IMR-90 (cell line): ENCODE data around the gene ENO2. TPM values are rescaled to one million over a fixed set of nuclear protein-coding genes. Genes with fewer than 3 reads are reported as not detected.

Experiments used
- CTCF ChIP-seq: conservative IDR thresholded peaks from 2 replicates; pipeline ENCODE4 v1.5.1; 2012; ENCODE audit warnings: mild to moderate bottlenecking, low read depth, low read length, improper control_type of control experiment
- FOS ChIP-seq: fragments of 150-350 bp; IDR thresholded peaks from 2 replicates; pipeline ENCODE4 v1.6.1; 2016; ENCODE audit warnings: low read depth, low read length
- MAFK ChIP-seq: IDR thresholded peaks from 2 replicates; pipeline ENCODE4 v1.6.1; 2012; ENCODE audit warnings: low read depth, low read length, improper control_type of control experiment
- MXI1 ChIP-seq: IDR thresholded peaks from 2 replicates; pipeline ENCODE4 v1.6.1; 2012; ENCODE audit warnings: low read depth, mild to moderate bottlenecking, low read length, moderate library complexity, borderline replicate concordance
- NFE2L2 ChIP-seq: fragments of 150-350 bp; IDR thresholded peaks from 2 replicates; pipeline ENCODE4 v1.6.1; 2016; ENCODE audit warnings: low read depth, mild to moderate bottlenecking, low read length
- POLR2A ChIP-seq: IDR thresholded peaks from 2 replicates; pipeline ENCODE4 v1.6.1; 2012; ENCODE audit warnings: mild to moderate bottlenecking, low read depth, low read length
- RAD21 ChIP-seq: IDR thresholded peaks from 2 replicates; pipeline ENCODE4 v1.6.1; 2012; ENCODE audit warnings: low read length, improper control_type of control experiment
- polyA plus RNA-seq, 3 experiments: library from polyadenylated mRNA; depleted of rRNA; stranded (reverse); fragments of >200 nt; gene quantifications; 2 replicates each; pipeline ENCODE4 v1.2.3, GENCODE V29; 2012; ENCODE audit warnings: low replicate concordance in 1 of 3
- total RNA-seq: library from RNA; depleted of rRNA; stranded (reverse); fragments of >200 nt; gene quantifications from 2 replicates; pipeline ENCODE4 v1.2.3, GENCODE V29; 2012

Gene ENO2
- total and polyA plus RNA-seq, 2 of the 4 experiments (the other 2 are of a cell fraction): 28.3 to 92.8 TPM

GRCh38 chr12:6956021-6956727 is 41.8 kb downstream of the ENO2 start (continued):
- TF ChIP-seq NFE2L2: no peak
- TF ChIP-seq CTCF: no peak
- no peak for TF ChIP-seq FOS
- no peak for TF ChIP-seq POLR2A
- TF ChIP-seq RAD21: no peak
- TF ChIP-seq MXI1: no peak
- TF ChIP-seq MAFK: no peak
